GM13976 (cell line): Measurements from ENCODE around the gene FBXO48.
A peak's percentile ranks its signal among the peaks of the same experiment; 100 is the strongest.

Experiments used
- DNase-seq: peaks from one replicate; pipeline ENCODE4 v3.0.0; 2012; ENCODE audit warnings: low spot score
- in situ Hi-C: fragments of 300-500 bp; cut with MboI; formaldehyde crosslinking; loops from one replicate; pipeline ENCODE4 v1.12.0; 2022; ENCODE audit warnings: low sequenced_read_pairs, mixed read lengths, inconsistent platforms; ENCODE audit not compliant: unreplicated experiment
- TF ChIP-seq, protein P1 (sequence below): IDR thresholded peaks from 2 replicates; pipeline ENCODE4 v1.5.1; 2012; ENCODE audit warnings: borderline replicate concordance, mild to moderate bottlenecking; ENCODE audit not compliant: insufficient read depth; ENCODE audit errors: extremely low read depth, missing control alignments, control extremely low read depth

The FBXO48 gene

DNA sequence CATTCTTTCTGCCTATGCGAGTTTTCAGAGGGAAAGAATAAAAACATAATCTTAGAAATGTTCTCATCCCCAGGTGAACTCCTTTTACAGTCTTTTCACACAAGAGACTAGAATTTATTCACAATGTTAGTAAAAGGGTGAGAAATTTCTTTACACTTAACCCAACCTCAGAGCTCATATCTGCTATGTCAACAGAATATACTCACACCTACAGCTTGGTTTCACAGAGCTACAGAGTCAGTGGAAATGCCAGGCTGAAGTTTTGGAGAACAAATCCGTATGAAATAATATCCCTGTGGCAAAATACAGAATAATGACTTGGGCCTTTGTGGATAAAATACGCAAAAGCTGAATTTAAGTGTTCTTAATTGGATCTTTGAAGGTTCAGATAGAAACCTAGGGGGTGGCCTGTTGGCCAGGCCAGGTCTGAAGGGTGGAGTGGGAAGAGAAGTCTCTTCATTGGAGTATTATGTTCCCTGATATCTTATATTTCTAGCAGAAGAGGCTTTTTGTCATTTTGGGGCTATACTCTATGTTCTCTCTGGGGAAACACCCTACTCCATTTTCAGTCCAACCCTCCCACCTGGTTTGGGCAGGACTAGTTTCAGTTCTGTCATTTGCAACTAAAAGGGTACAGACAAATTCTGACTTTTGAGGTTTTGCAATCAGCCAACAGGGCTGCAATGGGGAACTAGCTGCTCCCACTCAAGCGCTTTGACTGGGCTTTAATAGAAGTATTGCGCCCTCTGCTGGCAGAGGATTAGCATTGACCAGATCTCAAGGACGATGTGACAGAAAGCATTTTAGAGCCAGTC is 25.7 kb downstream of the FBXO48 start:
- DNase-seq: peak; percentile 76
- TF ChIP-seq, protein P1, sequence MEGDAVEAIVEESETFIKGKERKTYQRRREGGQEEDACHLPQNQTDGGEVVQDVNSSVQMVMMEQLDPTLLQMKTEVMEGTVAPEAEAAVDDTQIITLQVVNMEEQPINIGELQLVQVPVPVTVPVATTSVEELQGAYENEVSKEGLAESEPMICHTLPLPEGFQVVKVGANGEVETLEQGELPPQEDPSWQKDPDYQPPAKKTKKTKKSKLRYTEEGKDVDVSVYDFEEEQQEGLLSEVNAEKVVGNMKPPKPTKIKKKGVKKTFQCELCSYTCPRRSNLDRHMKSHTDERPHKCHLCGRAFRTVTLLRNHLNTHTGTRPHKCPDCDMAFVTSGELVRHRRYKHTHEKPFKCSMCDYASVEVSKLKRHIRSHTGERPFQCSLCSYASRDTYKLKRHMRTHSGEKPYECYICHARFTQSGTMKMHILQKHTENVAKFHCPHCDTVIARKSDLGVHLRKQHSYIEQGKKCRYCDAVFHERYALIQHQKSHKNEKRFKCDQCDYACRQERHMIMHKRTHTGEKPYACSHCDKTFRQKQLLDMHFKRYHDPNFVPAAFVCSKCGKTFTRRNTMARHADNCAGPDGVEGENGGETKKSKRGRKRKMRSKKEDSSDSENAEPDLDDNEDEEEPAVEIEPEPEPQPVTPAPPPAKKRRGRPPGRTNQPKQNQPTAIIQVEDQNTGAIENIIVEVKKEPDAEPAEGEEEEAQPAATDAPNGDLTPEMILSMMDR: peak; percentile 76
- in situ Hi-C loops: loop anchor here (10.0 kb wide), 1 partner anchor 317 kb away; no protein-coding TSS in a partner anchor

DNA sequence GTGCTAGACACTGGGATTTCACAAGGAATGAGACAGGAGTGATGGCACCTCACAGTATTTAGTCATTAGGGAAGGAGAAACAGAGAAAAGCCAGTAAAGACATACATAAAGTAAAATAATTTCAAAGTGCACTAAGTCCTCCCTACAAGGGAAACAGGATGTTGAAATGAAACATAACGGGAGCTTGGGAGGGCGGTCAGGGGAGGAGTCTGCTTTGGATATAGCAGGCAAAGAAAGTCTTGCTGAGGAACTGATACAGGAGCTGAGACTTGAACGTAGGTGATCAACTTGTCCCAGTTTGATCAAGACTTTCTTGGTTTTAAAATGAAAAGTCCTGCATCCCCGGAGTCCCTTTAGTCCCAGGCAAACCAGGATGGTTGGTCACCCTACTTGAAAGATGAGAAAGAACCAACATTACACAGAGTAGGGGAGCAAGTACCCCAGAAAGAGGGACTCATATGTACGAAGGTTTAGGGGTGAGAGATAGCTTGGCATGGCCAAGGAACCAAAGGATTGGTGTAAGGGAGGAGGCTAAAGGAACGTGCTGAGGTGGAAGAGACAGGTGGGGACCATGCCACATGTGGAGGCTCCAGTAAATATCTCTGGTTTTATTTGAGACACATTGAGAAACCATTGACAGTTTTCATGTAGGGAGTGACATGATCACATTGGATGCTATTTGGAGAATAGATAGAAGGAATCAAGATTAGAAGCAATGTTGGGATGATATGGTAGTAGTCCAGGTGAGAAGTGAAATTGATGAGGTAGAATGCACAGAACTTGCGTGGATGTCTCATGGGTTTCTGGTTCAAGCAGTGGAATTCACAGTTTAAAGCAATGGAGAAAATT is 28.4 kb downstream of the FBXO48 start:
- TF ChIP-seq, protein P1: no peak
- peak; percentile 40 for DNase-seq
- in situ Hi-C loops: loop anchor here (10.0 kb wide), 1 partner anchor 74 kb away; the partner anchor contains the start of gene PLEK

DNA sequence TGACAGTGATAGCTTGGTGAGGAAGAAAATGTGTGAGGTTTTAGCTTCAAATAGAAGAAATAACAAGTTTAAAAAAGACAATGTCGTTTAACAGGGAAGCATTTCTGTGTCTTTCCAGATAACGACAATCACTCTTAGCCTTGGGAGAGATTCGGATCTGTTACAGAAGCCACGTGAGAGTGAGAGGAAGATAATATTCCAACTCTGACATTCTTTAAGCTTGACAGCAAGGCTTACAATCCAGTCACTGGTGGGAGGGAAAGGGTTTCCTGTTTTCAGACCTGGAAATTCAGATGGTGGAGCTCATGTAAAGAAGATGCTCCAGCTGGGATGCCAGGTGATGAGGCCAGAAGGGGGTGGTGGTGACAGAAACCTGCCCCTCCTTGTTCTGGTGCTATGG is 30.8 kb downstream of the FBXO48 start:
- in situ Hi-C loops: loop anchor here (10.0 kb wide), 1 partner anchor 71 kb away; the partner anchor contains the start of gene PLEK
- TF ChIP-seq, protein P1: no peak
- DNase-seq: no peak

DNA sequence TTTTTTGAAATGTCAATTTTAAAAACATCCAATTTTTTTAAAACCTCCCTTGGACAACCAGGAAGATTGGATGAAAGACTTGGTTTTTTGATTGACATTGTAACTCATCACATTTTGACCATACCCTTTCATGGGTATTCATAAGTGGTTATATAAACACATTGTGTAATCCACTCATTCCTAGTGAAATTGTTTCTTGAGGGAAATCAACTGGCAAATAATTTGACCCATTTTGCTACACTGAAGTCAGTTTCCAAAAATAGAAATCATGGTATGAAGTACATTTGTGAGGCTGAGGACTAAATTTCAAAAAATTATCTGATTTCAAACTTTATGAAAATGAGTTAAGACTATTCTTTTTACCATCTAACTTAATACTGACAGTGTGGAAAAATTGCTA is 31.5 kb downstream of the FBXO48 start:
- DNase-seq: no peak
- TF ChIP-seq, protein P1: no peak
- in situ Hi-C loops: loop anchor here (10.0 kb wide), 1 partner anchor 71 kb away; the partner anchor contains the start of gene PLEK

DNA sequence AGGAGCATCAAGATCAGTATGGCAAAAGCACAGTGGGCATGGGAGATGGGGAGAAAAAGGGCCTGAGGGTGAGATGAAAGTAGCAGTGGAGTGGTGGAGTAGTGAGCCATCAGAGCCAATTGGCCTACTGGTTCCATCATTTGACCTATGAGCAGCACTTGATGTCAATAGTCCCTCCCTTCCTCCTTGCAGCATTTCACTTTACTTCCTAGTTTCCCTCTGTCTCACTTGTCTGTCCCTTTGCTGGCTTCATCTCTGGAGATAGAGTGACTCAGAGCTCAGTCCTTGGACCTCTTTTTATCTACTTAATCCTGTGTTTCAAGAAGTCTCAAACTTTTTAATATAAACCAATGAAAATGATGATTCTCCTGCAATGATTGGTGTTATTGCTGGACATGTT is 32.1 kb downstream of the FBXO48 start:
- in situ Hi-C loops: loop anchor here (10.0 kb wide), 1 partner anchor 70 kb away; the partner anchor contains the start of gene PLEK
- no peak for DNase-seq
- TF ChIP-seq, protein P1: no peak
